GM12892 (cell line): Measurements from ENCODE around the gene UNC13A.

Experiments
- DNase-seq: peaks from one replicate; pipeline ENCODE4 v3.0.0; 2011; ENCODE audit not compliant: insufficient read length
- FAIRE-seq: peaks from 2 replicates; lab custom pipeline; 2011; peaks lifted over from hg19 to GRCh38; lab: Jason Lieb, UNC
- POLR2A ChIP-seq: IDR thresholded peaks from 2 replicates; pipeline ENCODE4 v1.6.1; 2011; ENCODE audit warnings: low read depth, low read length, control low read depth
- POLR2AphosphoS5 ChIP-seq: IDR thresholded peaks from 2 replicates; pipeline ENCODE4 v1.6.1; 2011; ENCODE audit warnings: low read depth, low read length, control low read depth
- TAF1 ChIP-seq: IDR thresholded peaks from 2 replicates; pipeline ENCODE4 v1.6.1; 2011; ENCODE audit warnings: low read depth, mild to moderate bottlenecking, control low read depth, low read length, borderline replicate concordance

The UNC13A gene

DNA sequence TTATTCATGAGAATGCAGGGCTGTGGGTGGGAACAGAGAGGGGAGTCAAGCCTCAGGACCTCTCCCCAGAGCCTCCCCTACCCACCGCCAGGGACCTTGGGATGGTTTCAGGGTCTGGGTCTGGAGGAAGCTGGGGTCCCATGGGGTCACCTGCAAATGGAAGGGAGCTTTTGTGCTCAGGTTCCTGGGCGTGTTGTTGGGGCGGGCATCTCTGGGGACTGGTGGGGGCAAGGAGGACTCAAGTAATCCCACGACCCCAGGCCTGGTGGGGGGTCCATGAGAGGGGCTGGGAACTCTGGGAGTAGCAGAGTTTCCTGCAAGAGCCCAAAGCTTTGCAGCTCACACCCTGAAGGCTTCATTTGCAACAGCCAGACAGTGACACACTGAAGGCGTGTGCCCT lies 60.2 kb downstream of the UNC13A start:
- FAIRE-seq (no peak), DNase-seq (no peak)
- TF ChIP-seq TAF1 = no peak
- no peak for TF ChIP-seq POLR2AphosphoS5
- TF ChIP-seq POLR2A = no peak

DNA sequence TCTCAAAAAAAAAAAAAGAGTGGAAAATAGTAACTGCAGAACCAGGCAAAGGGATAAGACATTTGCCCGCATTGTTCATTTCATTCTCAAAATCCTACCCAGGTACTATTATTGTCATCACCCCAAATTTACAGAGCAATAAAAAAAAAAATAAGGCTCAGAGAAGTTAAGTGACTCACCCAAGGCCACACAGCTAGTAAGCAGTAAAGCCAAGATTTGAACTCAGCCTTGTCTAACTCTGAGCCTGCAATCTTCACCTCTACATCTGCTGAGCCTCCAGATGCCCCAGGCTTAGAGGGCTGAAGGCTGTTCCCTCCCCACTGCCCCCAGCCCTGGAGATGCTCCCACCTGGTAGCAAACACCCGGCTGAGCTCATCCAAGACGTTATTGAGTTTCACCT lies 61.0 kb downstream of the UNC13A start:
- no peak for FAIRE-seq
- DNase-seq = no peak
- no peak for TF ChIP-seq POLR2A
- no peak for TF ChIP-seq POLR2AphosphoS5
- TF ChIP-seq TAF1 = no peak

DNA sequence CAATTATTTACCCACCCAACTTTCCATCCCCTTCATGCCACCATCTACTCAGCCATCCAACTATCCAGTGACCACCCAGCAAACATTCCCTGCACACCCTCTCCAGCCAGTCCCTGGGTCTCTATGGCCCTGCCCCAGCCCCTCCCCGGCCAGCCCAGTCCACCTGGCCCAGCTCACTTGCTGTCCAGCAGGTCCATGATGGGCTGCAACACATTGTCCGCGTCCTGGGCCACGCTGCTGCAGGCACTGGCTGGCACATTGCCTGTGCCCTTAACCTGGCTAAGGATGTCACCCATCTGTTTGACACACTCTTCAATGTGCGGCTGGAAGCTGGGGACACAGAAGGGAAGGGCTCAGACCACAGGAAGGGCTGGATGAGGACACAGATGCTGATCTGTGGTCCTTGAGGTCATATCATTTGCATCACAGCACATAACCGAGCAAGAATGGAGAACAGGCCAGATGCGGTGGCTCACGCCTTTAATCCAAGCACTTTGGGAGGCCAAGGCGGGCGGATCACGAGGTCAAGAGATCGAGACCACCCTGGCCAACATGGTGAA lies 61.6 kb downstream of the UNC13A start:
- FAIRE-seq (no peak), DNase-seq (no peak)

DNA sequence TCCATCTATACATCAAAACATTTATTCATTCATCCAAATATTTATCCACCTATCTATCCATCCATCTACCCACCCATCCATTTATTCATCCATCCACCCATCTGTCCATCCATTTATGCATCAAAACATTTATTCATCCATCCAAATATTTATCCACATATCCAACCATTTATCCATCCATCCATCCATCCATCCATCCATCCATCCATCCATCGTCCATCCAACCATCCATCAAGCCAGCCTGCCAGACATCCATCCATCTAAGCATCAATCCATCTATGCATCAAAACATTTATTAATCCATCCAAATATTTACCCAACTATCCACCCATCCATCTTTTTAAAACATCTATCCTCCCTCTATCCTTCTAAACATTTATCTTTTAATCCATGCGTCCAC lies 62.2 kb downstream of the UNC13A start:
- FAIRE-seq (no peak), DNase-seq (no peak)
- no peak for TF ChIP-seq POLR2A
- TF ChIP-seq POLR2AphosphoS5 = no peak
- TF ChIP-seq TAF1 = no peak

More for the DNA sequence above, 61.6 kb downstream of the UNC13A start:
- TF ChIP-seq TAF1 (no peak), POLR2AphosphoS5 (no peak), POLR2A (no peak)

DNA sequence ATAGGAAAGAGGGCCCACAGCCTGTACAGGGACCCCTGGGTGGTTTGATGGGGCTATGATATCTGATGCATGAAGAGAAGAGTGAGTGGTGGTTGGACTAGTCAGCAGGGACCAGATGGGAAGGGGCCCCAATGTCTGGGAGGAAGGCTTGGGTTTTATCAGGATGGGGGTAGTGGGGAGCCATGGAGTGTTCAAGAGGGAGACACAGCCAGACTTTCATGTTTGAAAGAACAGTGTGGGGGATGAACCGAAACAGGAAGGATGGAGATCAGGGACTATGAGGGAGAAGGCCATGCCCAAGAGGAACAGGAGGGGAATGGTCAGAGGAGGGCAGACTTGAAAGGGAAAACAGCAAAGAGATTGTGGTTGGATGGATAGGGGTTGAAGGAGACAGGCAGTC lies 63.1 kb downstream of the UNC13A start:
- no peak for FAIRE-seq

DNA sequence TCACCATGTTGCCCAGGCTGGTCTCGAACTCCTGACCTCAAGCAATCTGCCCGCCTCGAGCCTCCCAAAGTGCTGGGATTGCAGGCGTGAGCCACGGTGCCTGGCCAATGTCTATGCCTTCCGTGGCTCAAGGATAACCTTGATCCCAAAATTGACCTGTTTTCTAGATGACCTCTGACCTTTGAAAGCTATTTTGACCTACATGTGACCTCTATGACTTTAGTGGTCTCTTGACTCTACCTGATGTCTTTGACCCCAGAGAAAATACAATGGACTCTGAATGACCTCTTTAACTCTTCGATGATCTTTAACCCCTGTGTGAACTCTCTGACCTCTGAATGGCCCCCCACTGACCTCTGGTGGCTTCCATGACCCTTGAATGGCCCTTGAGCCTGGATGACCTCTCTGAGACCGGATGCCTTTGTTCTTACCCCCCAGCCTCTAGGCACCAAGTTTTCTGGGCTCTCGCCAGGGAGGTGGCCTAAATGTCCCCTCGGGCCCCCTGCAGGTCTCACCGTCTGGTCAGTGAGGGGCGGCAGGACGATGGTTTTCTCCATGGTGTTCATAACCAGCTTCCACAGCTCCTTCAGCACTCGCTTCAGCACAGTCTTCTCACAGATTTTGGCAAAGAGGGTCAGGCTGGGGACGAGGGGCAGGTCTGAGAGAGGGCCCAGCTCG lies 63.7 kb downstream of the UNC13A start:
- DNase-seq = no peak
- no peak for TF ChIP-seq POLR2A
- TF ChIP-seq POLR2AphosphoS5 = no peak
- no peak for TF ChIP-seq TAF1
- no peak for FAIRE-seq

More for the DNA sequence above, 63.1 kb downstream of the UNC13A start:
- TF ChIP-seq POLR2A = no peak
- TF ChIP-seq POLR2AphosphoS5 = no peak
- no peak for TF ChIP-seq TAF1
- DNase-seq = no peak

DNA sequence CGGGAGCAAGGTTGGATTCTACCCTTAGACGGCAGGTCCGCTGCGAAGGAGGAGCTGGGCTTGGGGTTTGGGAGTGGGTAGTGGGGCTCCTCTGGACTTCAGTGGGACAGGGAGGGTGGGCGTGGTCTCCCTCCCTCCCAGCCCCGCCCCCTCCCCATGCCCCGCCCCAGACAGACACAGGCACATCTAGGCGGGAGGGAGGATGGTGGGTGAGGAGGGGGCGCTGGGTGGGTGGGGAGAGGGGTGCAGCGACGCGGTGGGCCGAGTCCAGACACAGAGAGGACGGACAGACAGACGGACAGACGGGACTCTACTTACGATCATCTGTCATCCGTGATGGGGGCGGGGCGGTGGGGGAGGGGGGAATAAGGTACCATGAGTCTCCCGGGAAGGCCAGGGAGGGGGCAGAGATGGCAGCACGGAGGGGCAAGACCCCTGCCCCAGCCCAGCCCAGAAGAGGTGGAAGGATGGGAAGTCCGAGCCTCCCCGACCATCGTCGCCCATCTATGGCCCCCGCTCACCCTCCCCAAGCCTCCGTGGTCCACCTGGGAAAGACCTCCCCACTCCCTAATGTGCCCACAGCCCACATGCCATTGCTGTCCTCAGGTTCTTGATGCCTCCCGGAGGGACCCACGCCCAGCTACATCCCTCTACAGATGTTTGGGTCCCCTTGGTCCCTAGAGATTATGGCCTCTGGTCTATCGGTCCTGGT lies 64.8 kb downstream of the UNC13A start:
- DNase-seq = no peak
- no peak for FAIRE-seq
- TF ChIP-seq POLR2AphosphoS5 = no peak
- TF ChIP-seq POLR2A = no peak
- TF ChIP-seq TAF1 = no peak

DNA sequence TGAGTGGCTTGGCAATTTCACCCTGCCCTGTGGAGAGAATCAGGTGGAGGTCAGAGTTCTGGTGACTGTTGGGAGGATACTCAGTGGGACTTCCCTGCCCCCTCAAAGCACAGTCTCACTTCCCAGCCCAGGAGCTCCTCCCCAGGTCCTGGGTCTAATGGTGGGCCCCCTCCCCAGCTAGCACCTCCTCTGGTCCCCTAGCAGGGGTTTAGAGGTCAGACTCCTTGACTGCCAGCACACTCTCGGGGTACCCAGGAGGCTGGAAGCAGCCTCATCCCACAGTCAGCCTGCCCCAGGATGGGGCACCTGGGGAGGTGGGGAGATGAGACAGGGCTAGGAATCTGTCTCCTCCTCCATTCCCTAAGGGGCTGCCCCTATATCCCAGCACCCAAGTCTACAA lies 67.5 kb downstream of the UNC13A start:
- DNase-seq (no peak), FAIRE-seq (no peak)
- TF ChIP-seq TAF1 (no peak), POLR2AphosphoS5 (no peak), POLR2A (no peak)

DNA sequence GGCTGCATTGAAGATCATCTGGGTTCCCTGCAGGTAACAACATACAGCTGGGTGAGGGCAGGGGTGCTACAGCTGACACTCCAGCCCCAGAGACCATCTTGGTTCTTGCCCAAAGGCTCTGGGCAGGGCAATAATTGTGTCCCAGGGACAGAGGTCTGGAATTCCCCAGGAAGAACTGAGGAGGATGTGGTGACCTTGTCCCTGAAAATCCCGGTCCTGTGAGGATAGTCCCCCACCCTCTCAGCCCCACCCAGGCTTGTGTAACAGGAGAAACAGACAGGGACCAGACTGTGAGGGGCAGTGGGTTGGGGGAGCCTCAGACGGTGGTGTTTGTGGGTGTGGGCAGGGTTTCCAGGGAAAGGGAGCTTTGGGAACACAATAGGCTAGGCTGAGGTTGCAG lies 69.2 kb downstream of the UNC13A start:
- TF ChIP-seq POLR2AphosphoS5 (no peak), POLR2A (no peak), TAF1 (no peak)
- FAIRE-seq (no peak), DNase-seq (no peak)

DNA sequence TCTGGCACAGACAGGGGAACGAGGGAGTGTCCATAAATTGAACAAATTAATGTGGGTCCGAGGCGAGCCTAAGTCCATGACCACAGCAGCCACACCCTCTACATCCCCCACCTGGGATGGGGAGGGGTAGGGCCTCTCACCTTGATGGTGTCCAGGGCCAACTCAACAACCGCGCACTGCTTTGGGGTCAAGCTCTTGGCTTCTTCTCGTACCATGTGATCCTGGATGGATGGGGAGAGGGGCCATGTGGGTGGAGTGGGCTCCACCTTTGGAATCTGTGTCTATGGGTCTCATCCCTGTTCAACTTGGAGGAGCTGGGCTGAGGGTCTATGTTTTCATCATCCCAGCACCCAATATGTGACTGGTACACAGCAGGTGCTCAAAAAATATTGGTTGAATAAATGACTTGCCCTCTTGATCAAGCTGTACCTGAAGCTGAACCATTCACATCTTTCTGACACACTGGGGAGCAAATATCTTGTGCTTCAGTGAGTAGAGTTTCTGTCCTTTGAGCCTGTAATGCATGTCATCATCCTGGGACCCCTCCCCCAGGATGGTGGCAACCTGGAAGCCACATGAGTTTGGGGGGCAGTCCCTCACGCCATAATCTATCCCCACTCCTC lies 69.8 kb downstream of the UNC13A start:
- DNase-seq (no peak), FAIRE-seq (no peak)
- TF ChIP-seq TAF1 (no peak), POLR2A (no peak), POLR2AphosphoS5 (no peak)

DNA sequence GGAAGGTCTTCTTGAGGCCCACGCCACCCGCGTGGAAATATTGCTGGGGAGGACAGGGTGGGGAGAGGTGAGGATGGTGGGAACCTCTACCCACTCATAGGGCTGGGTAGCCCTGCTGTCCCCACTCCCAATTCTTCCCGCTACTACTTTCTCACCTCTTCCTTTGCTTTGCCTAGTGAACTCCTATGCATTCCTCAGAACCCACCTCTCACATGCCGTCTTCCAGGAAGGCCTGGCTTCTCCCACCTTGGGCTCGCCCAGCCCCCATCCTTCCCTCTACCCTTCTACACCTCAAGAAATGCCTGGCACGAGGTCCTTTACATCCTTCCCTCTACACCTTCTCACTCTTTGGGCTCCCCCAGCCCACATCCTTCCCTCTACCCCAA lies 70.4 kb downstream of the UNC13A start:
- no peak for TF ChIP-seq POLR2AphosphoS5
- no peak for DNase-seq
- FAIRE-seq = no peak
